PC-3 (cell line): ENCODE measurements around the gene STARD10.

Experiments used
- CTCF ChIP-seq: fragments of 300-600 bp; sonication (generic); conservative IDR thresholded peaks from 2 replicates; pipeline ENCODE4 v1.5.1; 2017; ENCODE audit warnings: antibody characterized with exemption, low read depth, mild to moderate bottlenecking, low read length
- EZH2 ChIP-seq: fragments of 300-600 bp; sonication (generic); IDR thresholded peaks from one replicate; pipeline ENCODE4 v1.6.1; 2017; ENCODE audit warnings: antibody characterized with exemption, mild to moderate bottlenecking, low read length; ENCODE audit not compliant: unreplicated experiment
- EZH2phosphoT487 ChIP-seq: fragments of 300-600 bp; sonication (generic); IDR thresholded peaks from 2 replicates; pipeline ENCODE4 v1.6.1; 2018; ENCODE audit warnings: mild to moderate bottlenecking, antibody characterized with exemption, low read length, borderline replicate concordance

GRCh38 chr11:72712168-72712751 is 81.6 kb downstream of the STARD10 start:
- no peak for TF ChIP-seq CTCF
- TF ChIP-seq EZH2 = no peak
- TF ChIP-seq EZH2phosphoT487 = no peak
